OCI-LY7 (cell line): ENCODE data around the gene RBMX.

Experiments used
- EZH2phosphoT487 ChIP-seq: fragments of 200-600 bp; sonication (generic); IDR thresholded peaks from 2 replicates; pipeline ENCODE4 v1.6.1; 2018; ENCODE audit warnings: low read depth, borderline replicate concordance, mild to moderate bottlenecking, mixed run types, antibody characterized with exemption, low read length, moderate library complexity, mixed read lengths
- TF ChIP-seq, protein P1 (sequence below): fragments of 200-600 bp; sonication (generic); conservative IDR thresholded peaks from 2 replicates; pipeline ENCODE4 v1.5.1; 2014; ENCODE audit warnings: mild to moderate bottlenecking, antibody characterized with exemption, low read length, moderate library complexity, mixed read lengths

DNA sequence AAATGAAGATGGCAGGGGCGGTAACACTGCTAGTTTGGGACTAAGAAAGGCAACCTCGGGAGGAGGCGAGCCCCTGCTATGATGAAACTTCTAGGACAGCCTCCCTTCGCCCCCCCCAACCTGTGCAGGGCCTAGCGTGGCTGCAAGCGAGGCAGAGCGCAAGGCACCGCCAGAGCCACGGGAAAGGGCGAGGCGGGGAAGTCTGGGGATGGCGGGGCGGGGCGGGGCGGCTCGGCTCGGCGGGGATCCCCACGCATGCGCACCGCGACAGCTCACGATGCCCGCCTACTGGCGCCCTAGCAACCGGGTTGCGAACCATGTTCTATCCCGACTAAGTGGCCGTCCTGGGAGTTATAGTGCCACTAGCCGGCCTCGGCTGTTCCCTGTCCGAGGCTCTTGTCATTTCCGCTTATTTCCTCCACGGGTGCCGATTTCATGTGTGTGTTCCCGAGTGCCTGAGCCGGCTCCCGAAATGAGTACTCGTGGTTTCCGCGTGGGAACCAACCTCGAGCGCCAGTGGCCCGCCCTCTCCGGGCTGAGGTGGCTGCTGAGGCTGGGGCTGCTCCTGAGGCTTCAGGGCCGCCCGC, 28.7 kb upstream of the RBMX start:
- TF ChIP-seq EZH2phosphoT487 = no peak
- TF ChIP-seq, protein P1, sequence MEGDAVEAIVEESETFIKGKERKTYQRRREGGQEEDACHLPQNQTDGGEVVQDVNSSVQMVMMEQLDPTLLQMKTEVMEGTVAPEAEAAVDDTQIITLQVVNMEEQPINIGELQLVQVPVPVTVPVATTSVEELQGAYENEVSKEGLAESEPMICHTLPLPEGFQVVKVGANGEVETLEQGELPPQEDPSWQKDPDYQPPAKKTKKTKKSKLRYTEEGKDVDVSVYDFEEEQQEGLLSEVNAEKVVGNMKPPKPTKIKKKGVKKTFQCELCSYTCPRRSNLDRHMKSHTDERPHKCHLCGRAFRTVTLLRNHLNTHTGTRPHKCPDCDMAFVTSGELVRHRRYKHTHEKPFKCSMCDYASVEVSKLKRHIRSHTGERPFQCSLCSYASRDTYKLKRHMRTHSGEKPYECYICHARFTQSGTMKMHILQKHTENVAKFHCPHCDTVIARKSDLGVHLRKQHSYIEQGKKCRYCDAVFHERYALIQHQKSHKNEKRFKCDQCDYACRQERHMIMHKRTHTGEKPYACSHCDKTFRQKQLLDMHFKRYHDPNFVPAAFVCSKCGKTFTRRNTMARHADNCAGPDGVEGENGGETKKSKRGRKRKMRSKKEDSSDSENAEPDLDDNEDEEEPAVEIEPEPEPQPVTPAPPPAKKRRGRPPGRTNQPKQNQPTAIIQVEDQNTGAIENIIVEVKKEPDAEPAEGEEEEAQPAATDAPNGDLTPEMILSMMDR = no peak
